Right lobe of liver (tissue), 6 donors: ENCODE results near the gene ACTN4. TPM values are rescaled to one million over a fixed set of nuclear protein-coding genes. Genes with fewer than 3 reads are reported as not detected.
A peak's percentile ranks its signal among the peaks of the same experiment; 100 is the strongest.

Experiments used
- ATAC-seq, 4 donors: fragments of 200-7000 bp; cut with Tn5 transposase; one replicate each; pipeline ENCODE4 v1.9.1; 2020; ENCODE audit warnings: mild to moderate bottlenecking in 4 of 4, moderate library complexity in 4 of 4
- DNase-seq, 3 donors: peaks; one replicate each; pipeline ENCODE4 v3.0.0-alpha.2; 2020
- H3K27ac ChIP-seq, 3 donors: fragments of 200-600 bp; one replicate each; pipeline ENCODE4 v1.8.0; 2022
- H3K27me3 ChIP-seq, 2 donors: fragments of 200-600 bp; one replicate each; pipeline ENCODE4 v1.8.0; 2022
- H3K36me3 ChIP-seq, 4 donors: fragments of 200-600 bp; sonication (generic) in 1 of 4; one replicate each; pipeline versions ENCODE4 v1.5.1 to v1.8.0; 2017 to 2022; ENCODE audit warnings: control low read depth in 1 of 4
- H3K4me1 ChIP-seq, 4 donors: fragments of 200-600 bp; sonication (generic) in 1 of 4; one replicate each; pipeline versions ENCODE4 v1.5.1 to v1.8.0; 2017 to 2022; ENCODE audit warnings: control low read depth in 1 of 4
- H3K4me3 ChIP-seq, 3 donors: fragments of 200-600 bp; one replicate each; pipeline ENCODE4 v1.8.0; 2022
- H3K9me3 ChIP-seq, 4 donors: fragments of 200-600 bp; sonication (generic) in 1 of 4; one replicate each; pipeline versions ENCODE4 v1.5.1 to v1.8.0; 2017 to 2022; ENCODE audit warnings: control low read depth in 1 of 4
- CTCF ChIP-seq, 4 donors: fragments of 200-600 bp in 3 of 4; fragments of 450-650 bp in 1 of 4; IDR thresholded peaks; one replicate each; pipeline versions ENCODE4 v1.5.1 to v1.8.0; 2016 to 2022; ENCODE audit warnings: antibody characterized with exemption in 4 of 4, mild to moderate bottlenecking in 2 of 4
- POLR2A ChIP-seq: fragments of 450-650 bp; IDR thresholded peaks from one replicate; pipeline ENCODE4 v1.6.1; 2017; ENCODE audit warnings: antibody characterized with exemption, mild to moderate bottlenecking
- WGBS: methylation state at CpG from one replicate; pipeline ENCODE4 v1.1.6; 2018; ENCODE audit warnings: low coverage, low lambda C conversion rate; ENCODE audit not compliant: insufficient coverage; ENCODE audit errors: missing lambda C conversion rate; 5-methylcytosine and 5-hydroxymethylcytosine counted together
- intact Hi-C, 2 donors: fragments of 100-400 bp; cut with DNase I; formaldehyde crosslinking; loops; one replicate each; pipeline versions ENCODE4 v1.11.2 to v1.14.1; 2022
- total RNA-seq, 6 experiments: library from RNA; depleted of rRNA in 2 of 6; stranded (reverse); fragments of >200 nt in 2 of 6; fragmentation: NEBNext Ultra II Directional in 3 of 6; extraction: Animal tissue kit (Norgen Biotek cat#: 25700) in 3 of 6; gene quantifications; one replicate each; pipeline versions ENCODE4 v1.1.0 to v1.2.4, GENCODE V29; 2016 to 2023
- donor health status: DM: no; HTN: yes; CAD: no.
- donor health status: DM: no; HTN: no; CAD: no.
- donor health status: DM: no; HTN: no; CAD: no.
- donor health status: DM: no; HTN: yes; CAD: no.
- donor health status: DM: no; HTN: yes; CAD: no.

The ACTN4 gene
- total RNA-seq, 6 experiments from 2014 or later, result 142 to 306 (median 201) TPM

- DNase-seq, result no peak
- 87% methylated on average over 2 of the region's 2 CpGs for WGBS
- intact Hi-C loops, result no loop called here
Observed at GRCh38 chr19:38740932-38741331, 93.5 kb downstream of the ACTN4 start.

GRCh38 chr19:38741670-38742069 is 94.2 kb downstream of the ACTN4 start:
- DNase-seq (no peak), ATAC-seq (no peak)
- Histone ChIP-seq H3K4me1 (no peaks in the 10 kb centered on the region), H3K36me3 (no peaks in the 10 kb centered on the region), H3K4me3 (no peak overlapping the region), H3K9me3 (no peaks in the 10 kb centered on the region), H3K27me3 (no peaks in the 10 kb centered on the region), H3K27ac (no peak overlapping the region)
- intact Hi-C loops, result no loop called here
- WGBS, result 90% methylated on average over 4 of the region's 15 CpGs
- no peak for TF ChIP-seq POLR2A
- no peak for TF ChIP-seq CTCF (IDR thresholded peaks at IDR 0.05)

More at GRCh38 chr19:38740932-38741331, 93.5 kb downstream of the ACTN4 start:
- H3K27ac ChIP-seq, result no peak overlapping the region
- no peaks in the 10 kb centered on the region for H3K4me1 ChIP-seq
- H3K4me3 ChIP-seq, result no peak overlapping the region
- no peaks in the 10 kb centered on the region for H3K9me3 ChIP-seq
- no peaks in the 10 kb centered on the region for H3K27me3 ChIP-seq
- ATAC-seq, result no peak
- TF ChIP-seq POLR2A (no peak), CTCF (IDR thresholded peaks at IDR 0.05) (no peak)
- no peaks in the 10 kb centered on the region for H3K36me3 ChIP-seq

- intact Hi-C loops, result no loop called here
- no peaks in the 10 kb centered on the region for H3K9me3 ChIP-seq
- 94% methylated on average over 5 of the region's 9 CpGs for WGBS
- no peak for TF ChIP-seq CTCF (IDR thresholded peaks at IDR 0.05)
- TF ChIP-seq POLR2A, result no peak
- DNase-seq, result no peak
- no peak for ATAC-seq
- no peak overlapping the region for H3K27ac ChIP-seq
- H3K4me3 ChIP-seq, result no peak overlapping the region
- no peaks in the 10 kb centered on the region for H3K36me3 ChIP-seq
- H3K27me3 ChIP-seq, result no peaks in the 10 kb centered on the region
- no peaks in the 10 kb centered on the region for H3K4me1 ChIP-seq
Observed at GRCh38 chr19:38742296-38742695, 94.8 kb downstream of the ACTN4 start.

- intact Hi-C loops, result no loop called here
- WGBS, result 80% methylated on average over 2 of the region's 6 CpGs
- no peak for TF ChIP-seq CTCF (IDR thresholded peaks at IDR 0.05)
- no peak for TF ChIP-seq POLR2A
- Histone ChIP-seq H3K36me3 (no peaks in the 10 kb centered on the region), H3K9me3 (no peaks in the 10 kb centered on the region), H3K27me3 (no peaks in the 10 kb centered on the region), H3K4me1 (no peaks in the 10 kb centered on the region), H3K4me3 (no peak overlapping the region), H3K27ac (no peak overlapping the region)
- DNase-seq, result no peak
- peak in 1 of 4 donors; percentile 10 for ATAC-seq
Observed at GRCh38 chr19:38742906-38743305, 95.5 kb downstream of the ACTN4 start.
